SU-DHL-6 (cell line): Measurements from ENCODE around the gene RC3H2.
"Not testable (repeated sequence)": the region's sequence is repeated elsewhere in the genome, so short reads cannot be mapped to it uniquely, and the experiment has no call there.

Source experiments
- CTCF ChIP-seq: fragments of 200-600 bp; sonication (generic); IDR thresholded peaks from one replicate; pipeline ENCODE4 v1.5.1; 2017; ENCODE audit warnings: antibody characterized with exemption, mild to moderate bottlenecking, low read length, moderate library complexity; ENCODE audit not compliant: insufficient read depth, poor library complexity, severe bottlenecking
- EZH2phosphoT487 ChIP-seq: fragments of 200-600 bp; sonication (generic), shearing (Covaris generic); conservative IDR thresholded peaks from 2 replicates; pipeline ENCODE4 v1.6.1; 2018; ENCODE audit warnings: mild to moderate bottlenecking, antibody characterized with exemption, low read length, moderate library complexity, mixed read lengths

GRCh38 chr9:122852085-122852786, 52.9 kb downstream of the RC3H2 start:
- TF ChIP-seq CTCF, EZH2phosphoT487: not testable (repeated sequence)
